ENCODE measurements around the gene RNU6-9.
A peak's percentile ranks its signal among the peaks of the same experiment; 100 is the strongest.

Gene RNU6-9

DNA sequence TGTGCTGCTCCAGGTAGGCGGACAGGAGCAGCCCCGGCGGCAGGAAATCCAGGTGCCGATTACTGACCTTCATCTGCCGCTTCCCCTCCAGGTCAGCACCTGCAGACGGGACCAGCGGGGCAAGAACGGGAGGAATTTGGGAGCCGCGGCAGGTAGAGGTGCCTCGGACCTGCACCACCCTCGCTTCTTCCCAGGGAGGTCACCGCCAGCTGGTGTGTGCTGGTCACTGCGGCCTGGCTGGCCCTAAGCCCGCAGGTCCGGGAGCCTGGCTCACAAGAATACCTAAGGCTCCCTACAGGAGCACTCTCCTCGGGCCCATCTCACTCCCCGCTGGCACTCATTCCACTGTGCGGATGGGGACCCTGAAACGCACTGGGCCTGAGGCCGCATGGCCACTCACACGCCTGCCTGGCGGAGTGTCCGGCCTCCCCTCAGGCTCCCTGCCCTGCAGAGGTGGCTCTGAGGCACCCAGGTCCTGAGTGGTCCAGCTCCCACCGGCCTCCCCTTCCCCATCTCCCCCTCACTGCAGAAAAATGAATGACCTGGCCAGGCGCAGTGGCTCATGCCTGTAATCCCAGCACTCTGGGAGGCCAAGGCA lies 4.3 kb downstream of the RNU6-9 start:
- H3K9me3 ChIP-seq (ENCODE audit: insufficient read depth, low read length): no peaks in the 10 kb centered on the region
- H3K79me2 ChIP-seq (ENCODE audit: insufficient read depth, low read length): 0 out of 2 replicates have a peak, but pooled peaks cover under 1% of the 10 kb centered on the region
- H3K36me3 ChIP-seq (ENCODE audit: low read length): no peaks in the 10 kb centered on the region
- peaks cover 5% of the 10 kb centered on the region; the same call in 1 of the 2 replicates for H3F3A ChIP-seq (ENCODE audit: insufficient read depth)
- H4K20me1 ChIP-seq (ENCODE audit: low read depth, low read length): no peaks in the 10 kb centered on the region
- H3K9me2 ChIP-seq (replicated peaks; ENCODE audit: insufficient read depth, low read length): no peaks in the 10 kb centered on the region
- H3K9ac ChIP-seq (ENCODE audit: low read length): no peak overlapping the region
- H3K4me3 ChIP-seq (ENCODE audit: insufficient read depth, low read length, poor library complexity, severe bottlenecking): no peak overlapping the region
- no peak overlapping the region for H3K27ac ChIP-seq (ENCODE audit: low read depth, low read length)
- H3K4me2 ChIP-seq (ENCODE audit: low read depth, low read length, poor library complexity, severe bottlenecking): no peak overlapping the region
- no peak for TF ChIP-seq EZH2phosphoT487 (conservative IDR thresholded peaks at IDR 0.05; ENCODE audit: low read length)
- TF ChIP-seq CTCF (IDR thresholded peaks at IDR 0.05; ENCODE audit: insufficient read depth, low read length, poor library complexity, severe bottlenecking): no peak
- H3K27me3 ChIP-seq (ENCODE audit: low read length): no peaks in the 10 kb centered on the region
- H2AFZ ChIP-seq (ENCODE audit: low read depth, low read length, severe bottlenecking): no peak overlapping the region

- Histone ChIP-seq H2AFZ (ENCODE audit: low read depth, low read length, severe bottlenecking) (no peak overlapping the region), H3K9me2 (replicated peaks; ENCODE audit: insufficient read depth, low read length) (no peaks in the 10 kb centered on the region), H3F3A (ENCODE audit: insufficient read depth) (peaks cover 5% of the 10 kb centered on the region; the same call in 1 of the 2 replicates), H3K4me2 (ENCODE audit: low read depth, low read length, poor library complexity, severe bottlenecking) (no peak overlapping the region), H3K27me3 (ENCODE audit: low read length) (no peaks in the 10 kb centered on the region), H4K20me1 (ENCODE audit: low read depth, low read length) (no peaks in the 10 kb centered on the region), H3K4me3 (ENCODE audit: insufficient read depth, low read length, poor library complexity, severe bottlenecking) (no peak overlapping the region), H3K36me3 (ENCODE audit: low read length) (no peaks in the 10 kb centered on the region), H3K9ac (ENCODE audit: low read length) (no peak overlapping the region), H3K27ac (ENCODE audit: low read depth, low read length) (0 out of 2 replicates have a peak overlapping the region, but pooled peaks have one; percentile 21), H3K9me3 (ENCODE audit: insufficient read depth, low read length) (no peaks in the 10 kb centered on the region), H3K79me2 (ENCODE audit: insufficient read depth, low read length) (no peaks in the 10 kb centered on the region)
- TF ChIP-seq EZH2phosphoT487 (conservative IDR thresholded peaks at IDR 0.05; ENCODE audit: low read length) (no peak), CTCF (IDR thresholded peaks at IDR 0.05; ENCODE audit: insufficient read depth, low read length, poor library complexity, severe bottlenecking) (no peak)
Observed at GRCh38 chr19:898663-899062, 5.4 kb downstream of the RNU6-9 start.

DNA sequence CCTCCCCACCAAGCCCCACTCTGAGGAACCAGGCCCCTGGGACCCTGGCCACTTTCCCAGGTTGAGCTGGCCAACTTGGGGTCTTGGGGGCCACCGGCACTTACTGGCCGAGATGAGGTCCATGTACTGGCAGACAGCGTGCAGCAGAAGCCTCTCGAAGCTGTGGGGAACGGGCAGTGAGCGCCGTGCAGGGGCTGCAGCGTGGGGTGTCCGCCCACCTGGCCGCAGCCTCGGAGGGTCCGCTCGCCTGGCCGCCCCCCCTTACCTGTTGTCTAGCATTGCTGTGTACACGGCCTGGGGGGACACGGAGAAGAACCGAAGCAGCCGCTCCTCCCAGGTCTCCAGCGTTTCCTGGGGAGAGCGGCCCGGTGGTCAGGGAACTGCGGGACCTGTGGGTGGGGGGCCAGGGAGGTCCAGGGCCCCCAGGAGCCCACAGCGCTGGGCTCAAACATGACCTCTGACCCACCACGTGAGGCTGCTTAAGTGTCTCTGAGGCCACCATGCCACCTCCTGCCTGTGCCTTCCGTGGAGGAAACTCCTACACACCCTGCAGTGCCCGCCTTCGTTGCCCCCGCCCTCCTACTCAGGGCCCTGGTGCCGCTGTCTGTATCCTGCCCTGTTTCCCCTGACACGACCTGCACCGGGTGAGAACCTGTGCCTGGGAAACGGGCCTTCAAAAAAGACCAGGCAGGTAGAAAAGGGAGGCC lies 6.2 kb downstream of the RNU6-9 start:
- Histone ChIP-seq H3K9me3 (ENCODE audit: insufficient read depth, low read length) (no peaks in the 10 kb centered on the region), H3F3A (ENCODE audit: insufficient read depth) (peaks cover 5% of the 10 kb centered on the region; the same call in 1 of the 2 replicates), H3K27me3 (ENCODE audit: low read length) (no peaks in the 10 kb centered on the region), H3K4me3 (ENCODE audit: insufficient read depth, low read length, poor library complexity, severe bottlenecking) (no peak overlapping the region), H3K9ac (ENCODE audit: low read length) (no peak overlapping the region), H3K4me2 (ENCODE audit: low read depth, low read length, poor library complexity, severe bottlenecking) (no peak overlapping the region), H3K79me2 (ENCODE audit: insufficient read depth, low read length) (no peaks in the 10 kb centered on the region), H3K36me3 (ENCODE audit: low read length) (no peaks in the 10 kb centered on the region), H3K27ac (ENCODE audit: low read depth, low read length) (no peak overlapping the region), H4K20me1 (ENCODE audit: low read depth, low read length) (no peaks in the 10 kb centered on the region), H2AFZ (ENCODE audit: low read depth, low read length, severe bottlenecking) (no peak overlapping the region), H3K9me2 (replicated peaks; ENCODE audit: insufficient read depth, low read length) (no peaks in the 10 kb centered on the region)
- no peak for TF ChIP-seq EZH2phosphoT487 (conservative IDR thresholded peaks at IDR 0.05; ENCODE audit: low read length)
- TF ChIP-seq CTCF (IDR thresholded peaks at IDR 0.05; ENCODE audit: insufficient read depth, low read length, poor library complexity, severe bottlenecking): no peak
